ENCODE measurements around the gene ZGLP1. TPM values are rescaled to one million over a fixed set of nuclear protein-coding genes. Genes with fewer than 3 reads are reported as not detected.
A peak's percentile ranks its signal among the peaks of the same experiment; 100 is the strongest.

The ZGLP1 gene
- total RNA-seq, 1 experiment from 2014 or later, result 1.3 TPM

- peak; percentile 48 for ATAC-seq
- no peak for DNase-seq (ENCODE audit: low read depth, low spot score)
- H3K27ac ChIP-seq (ENCODE audit: low read length), result peak overlapping the region; percentile 75
- no TSS peak for BruUV-seq (replicated peaks)
- POLR2A ChIA-PET, result interaction anchor here (0.5 to 2.6 kb wide), 4 partner anchors 18 to 108 kb away, joined by 3 to 12 read pairs (median 8); partner anchors contain the start of gene ICAM1
- no peaks in the 10 kb centered on the region for H3K9me3 ChIP-seq (ENCODE audit: control insufficient read depth, insufficient read depth, low read depth, low read length)
- CTCF ChIA-PET, result interaction anchor here (0.7 to 1.3 kb wide), 4 partner anchors 20 to 99 kb away, joined by 4 to 6 read pairs (median 4); no protein-coding TSS in a partner anchor
- no peaks in the 10 kb centered on the region for H3K27me3 ChIP-seq (ENCODE audit: control insufficient read depth, insufficient read depth, low read length)
- H3K4me1 ChIP-seq (ENCODE audit: control insufficient read depth, insufficient read depth, low read length), result peaks cover 14% of the 10 kb centered on the region; the same call in 1 of the 2 replicates
- intact Hi-C loops (cut with micrococcal nuclease; ENCODE audit: unreplicated experiment) (no loop called here), in situ Hi-C loops (cut with HindIII; ENCODE audit: low pct_unique_long_range_greater_than_20kb, low sequenced_read_pairs) (no loop called here)
- H3K36me3 ChIP-seq (ENCODE audit: control insufficient read depth, insufficient read depth, low read length), result no peaks in the 10 kb centered on the region
- TF ChIP-seq POLR2AphosphoS5 (IDR thresholded peaks at IDR 0.05; ENCODE audit: low read depth, low read length) (peak; percentile 41; the same call in 1 of the 2 replicates), CTCF (IDR thresholded peaks at IDR 0.05) (no peak)
- H3K4me3 ChIP-seq (ENCODE audit: low read depth in 2 of 2, low read length in 2 of 2), result peak overlapping the region; percentile 53 to 79
Observed at GRCh38 chr19:10289167-10289835, 20.3 kb downstream of the ZGLP1 start.

- DNase-seq (ENCODE audit: low read depth, low spot score), result no peak
- ChIA-PET CTCF (interaction anchor here (1.3 kb wide), 1 partner anchor 30 kb away, joined by 4 read pairs; no protein-coding TSS in a partner anchor), POLR2A (interaction anchor here (0.6 to 2.6 kb wide), 3 partner anchors 18 to 97 kb away, joined by 3 to 11 read pairs (median 3); partner anchors contain the start of gene ICAM1)
- BruUV-seq (replicated peaks), result no TSS peak
- intact Hi-C loops (cut with micrococcal nuclease; ENCODE audit: unreplicated experiment), result no loop called here
- H3K4me1 ChIP-seq (ENCODE audit: control insufficient read depth, insufficient read depth, low read length), result peaks cover 14% of the 10 kb centered on the region; the same call in 1 of the 2 replicates
- peak overlapping the region; percentile 53 to 79 for H3K4me3 ChIP-seq (ENCODE audit: low read depth in 2 of 2, low read length in 2 of 2)
- in situ Hi-C loops (cut with HindIII; ENCODE audit: low pct_unique_long_range_greater_than_20kb, low sequenced_read_pairs), result no loop called here
- H3K27me3 ChIP-seq (ENCODE audit: control insufficient read depth, insufficient read depth, low read length), result no peaks in the 10 kb centered on the region
- TF ChIP-seq REST (IDR thresholded peaks at IDR 0.05; ENCODE audit: insufficient read depth in 1 of 2, low read depth in 2 of 2, low read length in 1 of 2) (no peak), SIN3A (IDR thresholded peaks at IDR 0.05; ENCODE audit: borderline replicate concordance, insufficient read depth, low read depth, low read length) (no peak), CTCF (IDR thresholded peaks at IDR 0.05) (no peak), POLR2AphosphoS5 (IDR thresholded peaks at IDR 0.05; ENCODE audit: low read depth, low read length) (no peak), TCF7L2 (IDR thresholded peaks at IDR 0.05; ENCODE audit: low read depth, low read length) (no peak)
- H3K27ac ChIP-seq (ENCODE audit: low read length), result peak overlapping the region; percentile 75
- peak; percentile 63 for ATAC-seq
- no peaks in the 10 kb centered on the region for H3K9me3 ChIP-seq (ENCODE audit: control insufficient read depth, insufficient read depth, low read depth, low read length)
- no peaks in the 10 kb centered on the region for H3K36me3 ChIP-seq (ENCODE audit: control insufficient read depth, insufficient read depth, low read length)
Observed at GRCh38 chr19:10288662-10289166, 20.9 kb downstream of the ZGLP1 start.

All from Panc1 (cell line).